HG02623 (cell line): ENCODE data around the gene EFEMP2.
"Not testable (repeated sequence)": the region's sequence is repeated elsewhere in the genome, so short reads cannot be mapped to it uniquely, and the experiment has no call there.

Experiments
- ATAC-seq: cut with Tn5 transposase; IDR thresholded peaks from one replicate; pipeline ENCODE4 v1.9.1; 2021; ENCODE audit warnings: moderate library complexity; ENCODE audit not compliant: unreplicated experiment

The EFEMP2 gene

DNA sequence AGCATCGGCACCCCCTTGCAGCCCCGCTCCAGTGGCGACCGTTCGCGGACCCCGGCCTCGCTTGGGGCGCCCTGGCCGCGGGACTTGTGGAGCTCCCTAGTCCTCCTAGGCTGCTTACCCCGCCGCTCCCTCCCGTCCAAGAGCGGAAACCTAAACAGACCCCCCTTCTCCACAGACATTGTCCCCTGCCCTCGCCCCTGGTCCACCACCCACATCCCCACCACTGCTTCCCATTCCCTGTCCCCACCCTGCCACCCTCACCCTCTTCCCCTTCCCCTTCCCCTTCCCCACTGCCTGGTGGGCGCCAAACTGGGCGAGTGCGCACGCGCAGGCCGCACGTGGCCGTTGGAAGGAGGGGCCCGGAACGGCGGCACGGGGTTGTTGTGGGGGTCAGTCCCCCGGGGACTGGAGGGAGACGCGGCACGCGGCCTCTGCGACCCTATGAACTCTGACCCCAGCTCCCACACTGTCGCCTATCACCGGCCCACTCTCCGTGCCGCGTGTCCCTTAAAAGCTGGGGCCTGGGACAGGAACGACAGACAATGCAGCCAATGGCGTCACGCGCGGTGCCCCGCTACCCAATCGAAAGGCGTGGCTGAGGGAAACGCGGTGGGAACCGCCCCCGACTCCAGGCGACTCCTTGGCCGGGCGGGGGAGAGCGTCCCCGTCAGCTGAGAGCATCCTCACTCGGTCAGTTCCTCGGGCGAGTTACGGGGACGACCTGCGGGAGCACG is 39.1 kb downstream of the EFEMP2 start, which contains the start of gene SNX32:
Gene SNX32, plus strand, starts transcription at position 667 of the 734 bp plus-strand sequence. CDS start 103 bp downstream, outside the sequence.
- peak; percentile 89 for ATAC-seq

- ATAC-seq, result not testable (repeated sequence)
Observed at GRCh38 chr11:65832231-65832630, 40.4 kb downstream of the EFEMP2 start.

DNA sequence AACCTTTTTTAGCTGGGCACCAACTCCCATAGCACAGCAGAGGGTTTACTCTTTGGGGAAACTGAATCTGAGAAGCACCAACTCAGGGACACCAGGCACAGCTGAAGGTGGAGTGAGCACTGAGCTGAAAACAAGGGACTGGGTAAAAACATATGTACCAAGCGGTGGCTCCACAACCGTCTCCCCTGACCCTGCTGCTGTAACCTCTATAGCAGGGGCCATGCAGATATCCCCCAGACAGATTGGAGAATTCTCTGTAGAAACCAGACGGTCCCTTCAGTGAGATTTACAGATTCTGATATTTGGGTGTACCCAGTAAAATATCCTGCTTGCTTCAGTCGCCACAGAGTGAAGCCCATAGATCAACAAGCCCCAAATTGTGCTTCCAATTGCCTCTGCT is 43.1 kb downstream of the EFEMP2 start:
- no peak for ATAC-seq

DNA sequence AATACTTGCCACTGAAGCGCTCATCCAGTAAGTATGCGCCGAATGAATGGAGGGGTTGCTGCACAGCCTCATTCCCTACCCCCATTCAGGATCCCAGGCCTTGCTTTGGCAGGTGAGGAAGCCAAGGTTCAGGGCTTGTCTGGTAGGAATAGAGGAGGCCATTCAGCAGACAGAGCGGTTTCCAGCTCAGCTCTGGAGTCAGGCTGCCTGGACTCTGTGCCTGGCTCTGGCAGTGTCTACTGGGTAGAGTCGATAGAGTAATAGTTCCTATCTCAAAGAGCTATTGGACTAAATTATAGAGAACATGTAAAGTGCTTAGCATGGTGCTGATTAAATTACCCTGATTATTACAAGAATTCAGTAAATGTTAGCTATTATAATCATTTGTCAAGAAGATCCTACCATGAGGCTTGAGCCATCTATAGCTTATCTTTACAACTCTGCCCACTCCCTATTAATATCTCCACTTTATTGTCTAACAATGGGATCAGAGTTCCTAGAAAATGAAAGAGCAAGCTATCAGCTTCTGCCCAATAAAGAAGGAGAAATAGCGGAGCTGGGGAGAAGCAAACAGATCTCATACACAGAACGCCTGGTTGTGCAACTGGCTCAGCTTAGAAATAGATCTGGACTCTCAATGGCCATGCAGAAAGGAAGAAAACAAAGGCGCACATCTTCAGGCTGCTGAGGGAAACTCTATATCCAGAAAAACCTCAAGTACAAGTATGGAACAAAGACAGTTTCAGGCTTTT is 45.4 kb downstream of the EFEMP2 start:
- ATAC-seq, result no peak

- no peak for ATAC-seq
Observed at GRCh38 chr11:65822776-65823528, 49.6 kb downstream of the EFEMP2 start.

GRCh38 chr11:65821107-65821506 is 51.5 kb downstream of the EFEMP2 start:
- ATAC-seq, result no peak

- peak; percentile 78 for ATAC-seq
Observed at GRCh38 chr11:65817835-65818680, 54.5 kb downstream of the EFEMP2 start.

- ATAC-seq, result no peak
Observed at GRCh38 chr11:65817312-65817834, 55.2 kb downstream of the EFEMP2 start.

DNA sequence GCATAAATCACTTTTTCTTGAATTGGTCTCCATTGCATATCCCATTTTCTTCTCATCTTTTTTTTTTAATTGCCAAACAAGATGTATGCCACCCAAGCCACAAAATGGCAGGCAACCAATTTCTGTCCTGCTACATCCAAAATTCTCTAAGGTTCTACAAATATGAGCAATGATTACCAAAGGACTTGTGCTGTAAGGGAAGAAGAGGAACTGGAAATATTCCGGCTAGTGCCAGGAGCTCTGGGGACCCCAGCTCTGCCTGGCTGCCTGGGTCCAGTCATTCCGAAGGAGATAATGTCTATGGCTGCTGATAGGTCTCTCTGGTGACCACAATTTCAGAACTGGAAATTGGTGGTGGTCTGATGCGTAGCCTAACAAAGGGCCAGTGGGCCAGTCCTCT is 55.9 kb downstream of the EFEMP2 start:
- ATAC-seq, result no peak
